VCaP (cell line): ENCODE results near the gene ACSBG1.

Experiments
- H3K27ac ChIP-seq: fragments of 450-650 bp; 2 replicates; pipeline ENCODE4 v1.5.1; 2017
- CTCF ChIP-seq: fragments of 450-650 bp; conservative IDR thresholded peaks from 2 replicates; pipeline ENCODE4 v1.5.1; 2017; ENCODE audit warnings: mild to moderate bottlenecking, moderate library complexity

ACSBG1 gene

GRCh38 chr15:78266806-78267205 lies 32.4 kb upstream of the ACSBG1 start:
- peak overlapping the region; percentile 97 for H3K27ac ChIP-seq
- no peak for TF ChIP-seq CTCF

- no peak for TF ChIP-seq CTCF
- peak overlapping the region; percentile 97 for H3K27ac ChIP-seq
Observed at GRCh38 chr15:78266229-78266628, 31.9 kb upstream of the ACSBG1 start.

GRCh38 chr15:78265752-78266224 lies 31.4 kb upstream of the ACSBG1 start:
- no peak for TF ChIP-seq CTCF
- peak overlapping the region; percentile 97 for H3K27ac ChIP-seq

- TF ChIP-seq CTCF, result 0 out of 2 replicates have a peak, but pooled peaks have one; percentile 17
- H3K27ac ChIP-seq, result peak overlapping the region; percentile 97
Observed at GRCh38 chr15:78265137-78265460, 30.7 kb upstream of the ACSBG1 start.

GRCh38 chr15:78264304-78265136 lies 30.2 kb upstream of the ACSBG1 start, which contains the start of gene DNAJA4:
Gene DNAJA4 (plus strand): TSS chr15:78264562. CDS start chr15:78264764, 202 bp downstream.
- TF ChIP-seq CTCF, result peak; percentile 60

GRCh38 chr15:78263907-78264303 lies 29.5 kb upstream of the ACSBG1 start:
- no peak for TF ChIP-seq CTCF

More at GRCh38 chr15:78264304-78265136, 30.2 kb upstream of the ACSBG1 start, which contains the start of gene DNAJA4:
- H3K27ac ChIP-seq, result peak within 1 kb of the TSS; percentile 97

GRCh38 chr15:78263351-78263781 lies 29.0 kb upstream of the ACSBG1 start:
- no peak for TF ChIP-seq CTCF

More at GRCh38 chr15:78263907-78264303, 29.5 kb upstream of the ACSBG1 start:
- peak overlapping the region; percentile 97 for H3K27ac ChIP-seq

More at GRCh38 chr15:78263351-78263781, 29.0 kb upstream of the ACSBG1 start:
- H3K27ac ChIP-seq, result peak overlapping the region; percentile 97; the same call in 1 of the 2 replicates
